Lower lobe of right lung (tissue), 2 donors: ENCODE data around the gene WAPL. TPM values are rescaled to one million over a fixed set of nuclear protein-coding genes. Genes with fewer than 3 reads are reported as not detected.

ENCODE experiments used
- ATAC-seq, 2 donors: fragments of 200-7000 bp; cut with Tn5 transposase; one replicate each; pipeline ENCODE4 v1.9.1; 2020 to 2022; ENCODE audit warnings: mild to moderate bottlenecking in 2 of 2, moderate library complexity in 2 of 2
- DNase-seq: peaks from one replicate; pipeline ENCODE4 v3.0.0-alpha.2; 2020
- H3K27ac ChIP-seq: fragments of 200-600 bp; one replicate; pipeline ENCODE4 v1.8.0; 2022
- H3K27me3 ChIP-seq: fragments of 200-600 bp; one replicate; pipeline ENCODE4 v1.8.0; 2022; ENCODE audit warnings: low read depth
- H3K36me3 ChIP-seq: fragments of 200-600 bp; one replicate; pipeline ENCODE4 v1.8.0; 2022; ENCODE audit warnings: mild to moderate bottlenecking
- H3K4me1 ChIP-seq: fragments of 200-600 bp; one replicate; pipeline ENCODE4 v1.8.0; 2022
- H3K4me3 ChIP-seq: fragments of 200-600 bp; one replicate; pipeline ENCODE4 v1.8.0; 2022; ENCODE audit warnings: mild to moderate bottlenecking
- H3K9me3 ChIP-seq: fragments of 200-600 bp; one replicate; pipeline ENCODE4 v1.8.0; 2022
- intact Hi-C: fragments of 100-400 bp; cut with DNase I; formaldehyde crosslinking; loops from one replicate; pipeline ENCODE4 v1.11.0; 2022
- total RNA-seq: library from RNA; stranded (reverse); fragmentation: NEBNext Ultra II Directional; extraction: Animal tissue kit (Norgen Biotek cat#: 25700); gene quantifications from one replicate; pipeline ENCODE4 v1.2.1, GENCODE V29; 2021
- TF ChIP-seq, protein P1 (sequence below): fragments of 200-600 bp; IDR thresholded peaks from one replicate; pipeline ENCODE4 v1.8.0; 2022; ENCODE audit warnings: antibody characterized with exemption, mild to moderate bottlenecking
- donor health status: DM: no; HTN: yes; CAD: no; lungs with severe emphysema.

Gene WAPL
- total RNA-seq, 1 donor from 2014 or later, result 38.2 TPM

DNA sequence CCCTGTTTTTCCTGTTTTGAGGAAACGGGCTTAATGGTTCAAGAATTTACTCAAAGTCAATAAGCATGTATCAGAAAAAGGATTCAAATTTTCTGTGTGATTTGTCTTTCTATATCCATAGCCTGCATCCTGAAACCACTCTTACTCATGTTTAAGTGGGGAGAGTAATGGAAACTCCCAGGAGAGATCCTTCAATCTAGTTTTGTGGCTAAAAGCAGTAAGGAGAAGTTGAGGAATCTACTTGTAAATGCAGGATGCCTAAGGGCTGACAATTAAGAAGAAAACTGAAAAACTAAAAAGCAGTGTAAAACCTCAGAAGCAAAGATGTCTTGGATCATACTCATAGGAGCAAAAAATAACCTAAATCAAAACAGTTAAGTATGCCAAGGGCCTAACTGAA is 86.9 kb downstream of the WAPL start:
- ATAC-seq (no peak), DNase-seq (no peak)
- H3K36me3 ChIP-seq, result peaks cover 54% of the 10 kb centered on the region
- H3K9me3 ChIP-seq, result no peaks in the 10 kb centered on the region
- no peak overlapping the region for H3K27ac ChIP-seq
- H3K4me3 ChIP-seq, result no peak overlapping the region
- TF ChIP-seq, protein P1, sequence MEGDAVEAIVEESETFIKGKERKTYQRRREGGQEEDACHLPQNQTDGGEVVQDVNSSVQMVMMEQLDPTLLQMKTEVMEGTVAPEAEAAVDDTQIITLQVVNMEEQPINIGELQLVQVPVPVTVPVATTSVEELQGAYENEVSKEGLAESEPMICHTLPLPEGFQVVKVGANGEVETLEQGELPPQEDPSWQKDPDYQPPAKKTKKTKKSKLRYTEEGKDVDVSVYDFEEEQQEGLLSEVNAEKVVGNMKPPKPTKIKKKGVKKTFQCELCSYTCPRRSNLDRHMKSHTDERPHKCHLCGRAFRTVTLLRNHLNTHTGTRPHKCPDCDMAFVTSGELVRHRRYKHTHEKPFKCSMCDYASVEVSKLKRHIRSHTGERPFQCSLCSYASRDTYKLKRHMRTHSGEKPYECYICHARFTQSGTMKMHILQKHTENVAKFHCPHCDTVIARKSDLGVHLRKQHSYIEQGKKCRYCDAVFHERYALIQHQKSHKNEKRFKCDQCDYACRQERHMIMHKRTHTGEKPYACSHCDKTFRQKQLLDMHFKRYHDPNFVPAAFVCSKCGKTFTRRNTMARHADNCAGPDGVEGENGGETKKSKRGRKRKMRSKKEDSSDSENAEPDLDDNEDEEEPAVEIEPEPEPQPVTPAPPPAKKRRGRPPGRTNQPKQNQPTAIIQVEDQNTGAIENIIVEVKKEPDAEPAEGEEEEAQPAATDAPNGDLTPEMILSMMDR, result no peak
- intact Hi-C loops, result no loop called here
- H3K4me1 ChIP-seq, result peaks cover 2% of the 10 kb centered on the region
- H3K27me3 ChIP-seq, result no peaks in the 10 kb centered on the region

DNA sequence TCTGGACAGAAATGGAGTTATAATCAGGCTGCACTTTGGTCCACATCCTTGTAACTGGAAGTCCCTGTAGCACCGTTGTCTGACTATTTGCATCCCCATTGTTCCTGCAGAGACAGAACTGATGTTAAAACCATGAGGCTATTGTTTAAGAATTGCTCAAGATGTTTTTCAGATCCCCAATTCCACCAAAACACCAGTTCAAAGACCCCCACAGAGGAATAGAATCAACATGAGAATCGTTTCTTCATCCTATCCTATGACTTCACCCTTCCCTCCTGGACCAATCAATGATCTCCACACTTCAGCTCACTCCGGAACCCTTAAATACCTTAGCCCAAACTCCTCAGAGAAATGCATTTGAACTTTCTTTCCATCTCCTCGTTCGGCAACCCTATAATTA is 97.9 kb downstream of the WAPL start:
- no peak overlapping the region for H3K27ac ChIP-seq
- H3K27me3 ChIP-seq, result no peaks in the 10 kb centered on the region
- DNase-seq (no peak), ATAC-seq (no peak)
- no peaks in the 10 kb centered on the region for H3K4me1 ChIP-seq
- intact Hi-C loops, result no loop called here
- H3K36me3 ChIP-seq, result no peaks in the 10 kb centered on the region
- no peaks in the 10 kb centered on the region for H3K9me3 ChIP-seq
- TF ChIP-seq, protein P1, result no peak
- no peak overlapping the region for H3K4me3 ChIP-seq

DNA sequence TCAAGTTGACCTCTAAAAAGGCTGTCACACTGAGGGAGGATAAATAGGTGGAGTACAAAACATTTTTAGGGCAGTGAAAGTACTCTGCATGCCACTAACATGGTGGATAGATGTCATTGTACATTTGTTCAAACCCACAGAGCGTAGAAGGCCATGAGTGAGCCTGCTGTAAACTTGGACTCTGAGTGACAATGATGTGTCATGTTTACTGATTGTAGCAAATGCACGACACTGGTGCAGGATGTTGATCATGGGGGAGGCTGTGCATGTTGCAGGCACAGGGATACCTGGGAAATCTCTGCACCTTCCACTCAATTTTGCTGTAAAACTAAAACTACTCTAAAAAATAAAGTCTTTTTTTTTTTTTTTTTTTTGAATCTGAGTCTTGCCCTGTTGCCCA is 102.5 kb downstream of the WAPL start:
- intact Hi-C loops, result no loop called here
- Histone ChIP-seq H3K4me3 (no peak overlapping the region), H3K27ac (no peak overlapping the region), H3K4me1 (no peaks in the 10 kb centered on the region), H3K9me3 (no peaks in the 10 kb centered on the region), H3K27me3 (no peaks in the 10 kb centered on the region), H3K36me3 (no peaks in the 10 kb centered on the region)
- TF ChIP-seq, protein P1, result no peak
- ATAC-seq (no peak), DNase-seq (no peak)

DNA sequence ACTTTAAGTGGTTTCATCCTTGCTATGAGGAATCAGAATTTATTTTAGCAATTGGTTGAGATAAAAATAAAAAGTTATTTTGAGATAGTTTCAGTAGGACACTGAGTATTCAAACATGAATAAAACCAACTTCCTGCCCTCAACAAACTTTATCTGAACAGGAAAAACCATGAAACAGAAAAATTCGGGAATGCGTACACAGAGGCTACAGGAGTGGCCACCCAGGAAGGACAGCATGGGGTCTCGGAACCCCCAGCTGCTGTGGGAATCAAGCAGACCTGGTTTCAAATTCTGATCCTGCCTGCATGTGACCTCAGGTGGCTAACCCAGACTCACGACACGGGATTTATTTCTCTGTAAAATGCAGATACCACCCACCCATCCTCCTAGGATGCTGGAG is 106.0 kb downstream of the WAPL start:
- H3K9me3 ChIP-seq, result no peaks in the 10 kb centered on the region
- intact Hi-C loops, result no loop called here
- H3K4me3 ChIP-seq, result no peak overlapping the region
- H3K36me3 ChIP-seq, result no peaks in the 10 kb centered on the region
- H3K27me3 ChIP-seq, result no peaks in the 10 kb centered on the region
- peaks cover 26% of the 10 kb centered on the region for H3K4me1 ChIP-seq
- H3K27ac ChIP-seq, result no peak overlapping the region
- ATAC-seq, result no peak
- no peak for DNase-seq
- TF ChIP-seq, protein P1, result no peak

DNA sequence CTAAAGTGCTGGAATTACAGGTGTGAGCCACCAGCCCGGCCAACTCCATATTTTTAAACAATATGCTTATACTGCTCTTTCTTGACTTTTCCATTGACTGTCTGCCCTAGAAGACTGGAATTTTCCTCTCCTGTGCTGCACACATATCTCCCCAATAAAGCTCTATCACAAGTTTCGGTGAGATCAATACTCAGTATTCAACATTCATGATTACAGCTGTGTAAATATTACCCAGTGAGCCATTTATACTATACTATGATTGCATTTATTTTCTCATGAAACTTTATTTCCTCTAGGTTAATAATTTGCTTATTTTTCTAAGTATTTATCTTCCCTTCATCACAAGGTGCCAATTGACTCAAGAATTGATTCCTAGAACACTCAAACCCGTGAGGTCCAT is 106.5 kb downstream of the WAPL start:
- peaks cover 26% of the 10 kb centered on the region for H3K4me1 ChIP-seq
- H3K27ac ChIP-seq, result no peak overlapping the region
- TF ChIP-seq, protein P1, result no peak
- ATAC-seq (no peak), DNase-seq (no peak)
- intact Hi-C loops, result no loop called here
- H3K36me3 ChIP-seq, result no peaks in the 10 kb centered on the region
- H3K4me3 ChIP-seq, result no peak overlapping the region
- no peaks in the 10 kb centered on the region for H3K27me3 ChIP-seq
- H3K9me3 ChIP-seq, result no peaks in the 10 kb centered on the region
